ENCODE data around the gene MOV10.
"Not testable (repeated sequence)": the region's sequence is repeated elsewhere in the genome, so short reads cannot be mapped to it uniquely, and the experiment has no call there.

Gene MOV10

DNA sequence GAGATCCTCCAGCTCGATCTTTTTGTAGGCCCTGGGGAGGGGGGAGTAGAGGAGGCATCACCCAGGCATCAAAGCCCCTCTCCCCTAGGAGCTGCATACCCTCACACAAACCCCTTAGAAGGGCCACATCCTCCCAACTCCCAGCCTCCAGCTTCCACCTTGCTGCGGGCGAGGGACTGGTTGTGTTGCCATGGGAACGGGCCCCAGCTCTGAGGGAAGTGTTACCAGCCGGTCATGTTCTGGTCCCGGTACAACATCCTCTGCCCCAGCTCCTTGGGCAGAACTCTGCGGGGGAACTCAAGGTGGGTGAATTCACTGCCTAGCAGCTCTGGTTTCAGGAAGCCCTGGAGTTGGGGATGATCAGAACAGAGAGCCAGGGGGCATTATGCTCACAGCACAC, 36.6 kb downstream of the MOV10 start:
- H3K4me3 Mint-ChIP-seq = no peak overlapping the region
- H3K4me1 Mint-ChIP-seq = peaks cover 59% of the 10 kb centered on the region
- H3K27ac Mint-ChIP-seq = no peak overlapping the region
- peaks cover 51% of the 10 kb centered on the region for H3K27me3 Mint-ChIP-seq
- no peak for ATAC-seq
- H3K9me3 Mint-ChIP-seq = no peaks in the 10 kb centered on the region
- no peak for DNase-seq

DNA sequence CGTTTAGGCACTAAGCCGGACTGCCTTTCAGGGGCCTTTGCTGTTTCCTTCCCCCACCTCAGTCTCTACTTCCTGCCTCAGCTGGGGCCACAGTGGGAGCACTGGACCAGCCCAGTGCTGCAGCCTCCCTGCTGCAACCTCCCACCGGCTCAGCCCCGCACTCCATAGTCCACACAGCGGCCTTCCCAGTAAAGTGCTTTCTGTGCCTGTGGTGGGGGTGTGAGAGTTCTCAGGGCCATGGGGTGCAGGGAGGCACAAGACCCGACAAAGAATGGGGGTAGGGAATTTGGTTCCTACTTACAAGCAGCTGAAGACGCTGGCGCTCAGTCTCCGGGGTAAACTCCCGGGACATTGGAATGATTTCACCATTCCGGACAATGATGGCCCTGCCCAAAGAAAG, 37.2 kb downstream of the MOV10 start:
- Mint-ChIP-seq H3K9me3 (no peaks in the 10 kb centered on the region), H3K4me3 (no peak overlapping the region), H3K4me1 (peaks cover 59% of the 10 kb centered on the region), H3K27me3 (peaks cover 51% of the 10 kb centered on the region), H3K27ac (no peak overlapping the region)
- ATAC-seq = no peak
- no peak for DNase-seq

DNA sequence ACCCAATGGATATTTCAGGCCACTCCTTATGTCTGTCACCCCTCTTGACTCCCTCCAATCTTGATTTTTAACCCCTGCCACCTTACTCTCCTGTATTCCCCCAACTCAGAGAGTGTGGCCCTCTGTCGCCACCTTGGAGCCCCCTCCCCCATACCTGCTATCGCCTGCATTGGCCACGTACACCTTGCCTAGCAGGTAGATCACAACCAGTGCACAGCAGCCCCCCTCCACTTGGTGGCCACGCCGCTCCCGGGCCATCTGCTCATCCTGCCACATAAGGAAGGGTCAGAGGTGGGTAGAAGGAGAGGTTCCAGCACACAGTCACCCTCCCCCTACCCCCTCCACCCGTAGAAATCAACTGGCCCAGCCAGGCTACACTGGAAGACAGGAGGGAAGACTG, 37.7 kb downstream of the MOV10 start:
- H3K27ac Mint-ChIP-seq = no peak overlapping the region
- ATAC-seq (no peak), DNase-seq (no peak)
- peaks cover 64% of the 10 kb centered on the region for H3K4me1 Mint-ChIP-seq
- H3K9me3 Mint-ChIP-seq = no peaks in the 10 kb centered on the region
- H3K4me3 Mint-ChIP-seq = no peak overlapping the region
- H3K27me3 Mint-ChIP-seq = peaks cover 54% of the 10 kb centered on the region

DNA sequence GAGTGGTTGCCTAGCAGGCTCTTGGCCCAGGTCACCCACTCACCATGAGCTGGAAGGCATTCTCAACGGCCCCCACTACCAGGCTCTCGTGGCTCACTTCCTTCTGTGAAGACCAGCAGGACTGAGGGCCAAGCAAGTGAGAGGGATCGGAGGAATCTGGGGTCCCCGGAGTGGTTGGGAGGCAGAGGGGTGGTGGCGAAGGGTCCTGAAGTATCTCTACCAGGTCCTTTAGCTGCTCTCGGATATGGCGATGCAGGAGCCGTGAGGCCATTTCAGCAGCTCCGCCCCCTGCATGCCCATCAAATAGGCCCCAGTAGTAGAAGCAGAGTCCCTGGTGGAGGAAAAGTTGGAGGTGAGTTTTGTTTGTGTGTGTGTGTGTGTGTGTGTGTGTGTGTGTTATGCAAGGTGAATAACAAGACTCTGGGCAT, 38.3 kb downstream of the MOV10 start:
- H3K27me3 Mint-ChIP-seq = peaks cover 52% of the 10 kb centered on the region

GRCh38 chr1:112713466-112714312, 39.2 kb downstream of the MOV10 start:
- Mint-ChIP-seq H3K27me3 (peaks cover 47% of the 10 kb centered on the region), H3K4me3 (peak overlapping the region; percentile 84 to 90), H3K4me1 (peaks cover 64% of the 10 kb centered on the region), H3K9me3 (no peaks in the 10 kb centered on the region), H3K27ac (no peak overlapping the region)
- DNase-seq (no peak), ATAC-seq (no peak)

More for the DNA sequence above, 38.3 kb downstream of the MOV10 start:
- no peak for DNase-seq
- no peak overlapping the region for H3K4me3 Mint-ChIP-seq
- no peak for ATAC-seq
- H3K9me3 Mint-ChIP-seq = no peaks in the 10 kb centered on the region
- H3K4me1 Mint-ChIP-seq = peaks cover 62% of the 10 kb centered on the region
- no peak overlapping the region for H3K27ac Mint-ChIP-seq

DNA sequence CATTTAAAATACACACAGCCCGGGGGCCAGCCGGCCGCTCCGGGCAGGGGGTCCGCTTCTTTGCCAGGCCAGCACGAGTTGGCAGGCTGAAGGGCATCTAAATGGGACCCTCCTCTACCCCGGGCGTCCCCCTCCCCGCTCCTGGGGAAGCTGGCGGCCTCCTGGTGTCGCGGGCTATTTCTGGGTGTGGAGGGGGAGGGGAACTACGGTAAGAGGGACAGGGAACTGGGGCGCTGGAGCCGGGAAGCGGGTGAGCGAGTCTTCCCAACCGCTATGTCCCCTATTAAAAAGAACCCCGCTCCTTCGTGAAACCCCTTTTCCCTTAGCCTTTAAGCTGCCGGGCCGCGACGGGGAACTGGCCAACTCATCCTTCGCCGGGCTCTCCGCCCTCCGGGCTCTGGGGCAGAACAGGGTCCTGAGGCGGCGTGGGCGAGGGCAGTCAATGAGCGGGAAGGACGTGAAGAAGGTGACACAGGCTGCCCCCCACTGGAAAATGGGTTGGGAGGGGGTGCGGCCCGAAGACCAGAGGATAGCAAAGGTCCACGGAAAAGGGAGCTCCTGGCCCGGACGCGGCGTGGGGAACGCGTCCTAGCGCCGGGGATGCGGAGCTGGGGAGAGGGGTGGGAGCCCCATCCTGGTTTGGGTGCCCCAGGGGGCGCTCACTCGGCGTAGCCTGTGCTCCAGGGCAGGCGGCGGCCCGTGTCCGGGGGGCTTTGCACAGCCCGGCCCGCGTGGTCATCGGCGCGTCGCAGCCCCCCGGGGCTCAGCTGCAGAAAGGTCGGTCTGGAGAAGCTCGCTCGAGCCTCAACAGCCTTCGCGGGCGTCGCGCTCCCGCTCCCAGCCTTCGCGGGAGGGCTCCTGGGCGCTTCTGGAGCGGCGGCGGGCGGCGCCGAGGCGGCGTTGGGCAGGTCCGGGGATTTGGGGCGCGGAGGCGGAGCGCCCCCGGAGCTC, 40.1 kb downstream of the MOV10 start:
- ATAC-seq (peak; percentile 25), DNase-seq (peak in 1 of 2 donors; percentile 42)
- H3K9me3 Mint-ChIP-seq = no peaks in the 10 kb centered on the region
- H3K4me1 Mint-ChIP-seq = peaks cover 64% of the 10 kb centered on the region
- peak overlapping the region; percentile 84 to 90 for H3K4me3 Mint-ChIP-seq
- peaks cover 51% of the 10 kb centered on the region for H3K27me3 Mint-ChIP-seq
- no peak overlapping the region for H3K27ac Mint-ChIP-seq

- Mint-ChIP-seq H3K9me3 (no peaks in the 10 kb centered on the region), H3K27me3 (peaks cover 59% of the 10 kb centered on the region), H3K4me1 (peaks cover 56% of the 10 kb centered on the region), H3K4me3 (peak within 1 kb of the TSS; percentile 89 to 96), H3K27ac (peak within 1 kb of the TSS; percentile 50 to 68)
- ATAC-seq = peak; percentile 84
- DNase-seq = peak; percentile 98
Measured at GRCh38 chr1:112715264-112716053, 41.0 kb downstream of the MOV10 start, which contains the start of gene PPM1J. Gene PPM1J, minus strand, starts transcription at chr1:112715332. Its CDS starts 31 bp downstream, at chr1:112715301.

- peak overlapping the region; percentile 89 to 96 for H3K4me3 Mint-ChIP-seq
- peak overlapping the region; percentile 50 to 68 for H3K27ac Mint-ChIP-seq
Measured at GRCh38 chr1:112716133-112716720, 41.8 kb downstream of the MOV10 start.

DNA sequence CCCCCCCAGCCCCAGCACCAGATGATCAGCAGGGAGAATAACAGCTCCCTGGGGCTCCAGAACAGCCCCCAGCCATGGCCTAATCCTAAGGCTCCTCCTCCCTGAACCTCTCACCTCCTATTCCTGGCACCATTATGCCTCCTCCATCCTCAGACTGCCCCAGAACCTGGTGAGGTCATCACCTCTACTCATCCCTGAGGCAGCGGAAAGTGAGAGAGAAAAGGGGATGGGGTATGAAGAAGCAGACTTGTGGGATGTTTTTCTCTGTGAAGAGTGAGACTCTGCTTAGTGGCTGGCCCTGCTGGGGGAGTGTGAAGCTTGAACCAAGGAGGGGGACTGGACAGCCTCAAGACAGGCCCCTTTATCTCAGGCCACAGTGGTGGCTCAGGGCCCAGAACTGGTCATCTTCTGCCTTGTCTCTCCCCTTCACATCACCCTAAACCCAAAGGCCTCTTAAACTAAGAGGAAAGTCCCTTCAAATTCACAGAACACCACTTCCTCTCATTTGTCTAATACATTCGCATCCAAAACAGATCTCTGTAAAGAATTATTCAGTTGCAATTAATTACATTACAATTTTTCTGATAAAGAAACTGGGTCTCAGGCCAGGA, 42.9 kb downstream of the MOV10 start:
- ATAC-seq (no peak), DNase-seq (no peak)
- Mint-ChIP-seq H3K4me1 (peaks cover 55% of the 10 kb centered on the region), H3K27ac (no peak overlapping the region), H3K9me3 (no peaks in the 10 kb centered on the region), H3K4me3 (no peak overlapping the region), H3K27me3 (peaks cover 68% of the 10 kb centered on the region)

More at GRCh38 chr1:112716133-112716720, 41.8 kb downstream of the MOV10 start:
- Mint-ChIP-seq H3K9me3 (no peaks in the 10 kb centered on the region), H3K4me1 (peaks cover 54% of the 10 kb centered on the region), H3K27me3 (peaks cover 63% of the 10 kb centered on the region)
- DNase-seq (peak; percentile 70 to 73), ATAC-seq (peak; percentile 39)

- ATAC-seq (peak; percentile 43), DNase-seq (peak; percentile 72 to 77)
- Mint-ChIP-seq H3K4me1 (peaks cover 62% of the 10 kb centered on the region), H3K27me3 (peaks cover 68% of the 10 kb centered on the region), H3K4me3 (peak overlapping the region; percentile 55 to 78), H3K9me3 (no peaks in the 10 kb centered on the region), H3K27ac (no peak overlapping the region)
Measured at GRCh38 chr1:112718691-112719418, 44.4 kb downstream of the MOV10 start.

DNA sequence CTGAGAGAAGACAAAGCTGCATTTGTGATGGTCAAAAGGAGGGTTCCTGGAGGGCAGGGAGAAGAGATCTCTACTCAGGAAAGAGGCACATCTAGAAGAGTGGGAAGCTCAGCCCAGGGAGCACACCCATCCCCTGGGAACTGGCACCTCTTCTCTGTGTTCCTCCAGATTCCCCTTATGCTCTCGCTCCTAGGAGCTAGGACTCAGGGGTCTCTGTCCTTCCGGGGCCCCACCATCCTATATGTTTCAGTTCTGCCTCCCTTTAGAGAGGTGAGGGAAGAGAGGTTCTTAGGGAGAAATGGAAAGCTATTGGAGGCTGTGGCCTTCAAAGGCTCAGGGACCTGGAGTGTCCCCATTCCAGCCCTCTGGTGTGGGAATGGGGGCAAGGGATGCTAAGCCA, 45.2 kb downstream of the MOV10 start:
- Mint-ChIP-seq H3K4me3 (no peak overlapping the region), H3K27ac (no peak overlapping the region), H3K9me3 (no peaks in the 10 kb centered on the region), H3K4me1 (peaks cover 54% of the 10 kb centered on the region), H3K27me3 (peaks cover 59% of the 10 kb centered on the region)
- ATAC-seq (no peak), DNase-seq (no peak)

GRCh38 chr1:112720800-112721199, 46.3 kb downstream of the MOV10 start:
- H3K4me1 Mint-ChIP-seq = peaks cover 48% of the 10 kb centered on the region
- peaks cover 59% of the 10 kb centered on the region for H3K27me3 Mint-ChIP-seq
- DNase-seq (no peak), ATAC-seq (no peak)
- H3K4me3 Mint-ChIP-seq = no peak overlapping the region
- no peaks in the 10 kb centered on the region for H3K9me3 Mint-ChIP-seq
- H3K27ac Mint-ChIP-seq = no peak overlapping the region

DNA sequence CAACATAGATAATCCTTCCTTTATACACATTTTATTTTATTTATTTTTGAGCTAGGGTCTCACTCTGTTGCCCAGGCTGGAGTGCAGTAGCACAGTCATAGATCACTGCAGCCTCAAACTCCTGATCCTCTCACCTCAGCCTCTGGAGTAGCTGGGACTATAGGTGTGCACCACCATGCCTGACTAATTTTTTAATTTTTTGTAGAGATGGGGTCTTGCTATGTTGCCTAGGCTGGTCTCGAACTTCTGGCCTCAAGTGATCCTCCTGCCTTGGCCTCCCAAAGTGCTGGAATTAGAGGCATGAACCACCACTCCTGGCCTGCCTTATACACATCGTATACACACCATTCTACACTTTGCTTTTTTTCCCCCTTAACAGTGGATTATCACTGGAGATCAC, 46.8 kb downstream of the MOV10 start:
- Mint-ChIP-seq H3K27me3 (peaks cover 59% of the 10 kb centered on the region), H3K4me1 (peaks cover 43% of the 10 kb centered on the region)
- H3K4me3 Mint-ChIP-seq, H3K27ac Mint-ChIP-seq, DNase-seq, H3K9me3 Mint-ChIP-seq, ATAC-seq: not testable (repeated sequence)
